Keratinocyte (primary cell): Measurements from ENCODE around the gene CALML3. TPM values are rescaled to one million over a fixed set of nuclear protein-coding genes. Genes with fewer than 3 reads are reported as not detected.

Experiments
- DNase-seq: peaks from one replicate; pipeline ENCODE4 v3.0.0-alpha.2; 2011; ENCODE audit warnings: low read depth, missing footprints, low spot score
- FAIRE-seq: peaks from 2 replicates; lab custom pipeline; 2011; peaks lifted over from hg19 to GRCh38; lab: Jason Lieb, UNC
- H2AFZ ChIP-seq: 2 replicates; pipeline ENCODE4 v1.6.0; 2012; ENCODE audit warnings: low read length, control low read depth, inconsistent platforms; ENCODE audit not compliant: control insufficient read depth
- H3K27ac ChIP-seq: 2 replicates; pipeline ENCODE4 v1.5.1; 2011; ENCODE audit warnings: low read length; ENCODE audit not compliant: control insufficient read depth, insufficient read depth
- H3K27me3 ChIP-seq: 3 replicates; pipeline ENCODE4 v1.6.0; 2011; ENCODE audit warnings: low read length; ENCODE audit not compliant: control insufficient read depth, insufficient read depth; ENCODE audit errors: extremely low read depth
- H3K36me3 ChIP-seq, 2 experiments: 2 replicates in 1 of 2; 3 replicates in 1 of 2; pipeline ENCODE4 v1.5.1; 2011; ENCODE audit warnings: low read length in 2 of 2, mild to moderate bottlenecking in 1 of 2; ENCODE audit not compliant: control insufficient read depth in 2 of 2, insufficient read depth in 2 of 2; ENCODE audit errors: extremely low read depth in 1 of 2
- H3K4me1 ChIP-seq: 3 replicates; pipeline ENCODE4 v1.5.1; 2011; ENCODE audit warnings: low read length; ENCODE audit not compliant: control insufficient read depth, insufficient read depth; ENCODE audit errors: extremely low read depth
- H3K4me2 ChIP-seq: 3 replicates; pipeline ENCODE4 v1.6.0; 2011; ENCODE audit warnings: low read depth, low read length; ENCODE audit not compliant: control insufficient read depth, insufficient read depth; ENCODE audit errors: extremely low read depth
- H3K4me3 ChIP-seq, 3 experiments: fragments of 200-600 bp in 1 of 3; sonication (generic) in 1 of 3; 2 replicates in 2 of 3; 3 replicates in 1 of 3; pipeline ENCODE4 v1.5.1; 2011 to 2016; ENCODE audit warnings: low read length in 3 of 3, mild to moderate bottlenecking in 3 of 3, control low read depth in 2 of 3, inconsistent platforms in 1 of 3, low read depth in 1 of 3, mixed read lengths in 1 of 3, mixed run types in 1 of 3, moderate library complexity in 1 of 3; ENCODE audit not compliant: control insufficient read depth in 2 of 3, insufficient read depth in 2 of 3; ENCODE audit errors: extremely low read depth in 1 of 3
- H3K79me2 ChIP-seq: 2 replicates; pipeline ENCODE4 v1.6.0; 2012; ENCODE audit warnings: low read length; ENCODE audit not compliant: control insufficient read depth, insufficient read depth
- H3K9ac ChIP-seq: 3 replicates; pipeline ENCODE4 v1.6.0; 2011; ENCODE audit warnings: low read length; ENCODE audit not compliant: control insufficient read depth, insufficient read depth; ENCODE audit errors: extremely low read depth
- H3K9me1 ChIP-seq: 3 replicates; pipeline ENCODE4 v1.6.0; 2011; ENCODE audit warnings: low read length; ENCODE audit not compliant: control insufficient read depth, insufficient read depth; ENCODE audit errors: extremely low read depth
- H3K9me3 ChIP-seq: 2 replicates; pipeline ENCODE4 v1.5.1; 2012; ENCODE audit warnings: low read depth, low read length; ENCODE audit not compliant: control insufficient read depth
- H4K20me1 ChIP-seq: 3 replicates; pipeline ENCODE4 v1.6.0; 2011; ENCODE audit warnings: low read length; ENCODE audit not compliant: control insufficient read depth, insufficient read depth; ENCODE audit errors: extremely low read depth
- EZH2 ChIP-seq: IDR thresholded peaks from one replicate; pipeline ENCODE4 v1.6.1; 2012; ENCODE audit warnings: inconsistent platforms, mild to moderate bottlenecking, low read length, moderate library complexity
- dilution Hi-C: fragments of 300-500 bp; cut with MboI; formaldehyde crosslinking; loops from one replicate; pipeline ENCODE4 v1.7.0; 2020; ENCODE audit warnings: low sequenced_read_pairs; ENCODE audit not compliant: extremely low pct_ligation_motif_present
- polyA plus RNA-seq, 5 experiments: library from polyadenylated mRNA; depleted of rRNA in 3 of 5; stranded (reverse) in 3 of 5; stranded (forward) in 1 of 5; unstranded in 1 of 5; fragments of >200 nt; gene quantifications; 1 replicate in 1 of 5; 2 replicates in 3 of 5; 3 replicates in 1 of 5; pipeline versions ENCODE4 v1.2.1 to v1.2.3, GENCODE V29; 2011 to 2012; ENCODE audit warnings: missing spikeins in 2 of 5, low read depth in 1 of 5, low replicate concordance in 1 of 5
- TF ChIP-seq, protein P1 (sequence below), 3 experiments: IDR thresholded peaks in 1 of 3; conservative IDR thresholded peaks in 1 of 3; optimal IDR thresholded peaks in 1 of 3; 2 replicates in 2 of 3; 3 replicates in 1 of 3; pipeline versions ENCODE3 to v1.5.1; 2011; ENCODE audit warnings: low read length in 3 of 3, mild to moderate bottlenecking in 3 of 3, moderate library complexity in 2 of 3, control low read depth in 1 of 3, inconsistent platforms in 1 of 3; ENCODE audit not compliant: insufficient read depth in 2 of 3; ENCODE audit errors: extremely low read depth in 1 of 3

The CALML3 gene
- polyA plus RNA-seq, 1 donor (not counting 4 experiments of a cell fraction or from before 2014, with no cell fraction given), result 7.6 TPM

DNA sequence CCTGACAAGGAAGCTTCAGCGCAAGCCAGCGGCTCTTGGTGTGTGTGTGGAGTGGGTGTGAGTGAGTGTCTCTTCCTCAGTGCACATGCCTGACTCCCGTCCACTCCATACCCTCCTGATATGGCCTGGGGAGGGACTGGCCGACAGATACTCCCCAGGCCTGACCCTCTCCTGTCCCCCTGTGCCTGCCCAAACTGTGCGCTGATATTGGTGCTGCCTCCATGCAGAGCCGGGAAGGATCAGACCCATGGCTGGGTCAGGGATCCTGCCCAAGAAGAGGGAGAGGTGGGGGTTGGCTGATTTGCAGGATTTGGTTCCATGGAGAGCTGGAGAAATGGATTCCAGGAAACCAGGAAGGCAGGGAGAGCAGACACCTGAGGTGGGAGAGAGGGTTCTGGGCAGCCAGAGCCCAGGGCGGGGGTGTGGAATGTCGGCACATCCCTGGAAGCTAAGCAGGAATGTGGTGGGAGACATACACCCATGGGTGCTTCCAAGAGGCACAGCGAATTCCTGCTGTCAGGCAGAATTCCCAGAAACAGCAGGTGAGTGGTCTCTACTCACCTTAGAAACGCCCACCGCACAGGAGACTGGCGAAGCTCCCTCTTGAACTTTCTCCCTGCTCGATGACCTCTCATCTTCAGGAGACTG is 31.7 kb upstream of the CALML3 start:
- H3K4me3 ChIP-seq, result no peak overlapping the region
- H3K4me1 ChIP-seq, result peaks cover 13% of the 10 kb centered on the region
- no peaks in the 10 kb centered on the region for H3K36me3 ChIP-seq
- no peaks in the 10 kb centered on the region for H3K79me2 ChIP-seq
- FAIRE-seq (no peak), DNase-seq (no peak)
- dilution Hi-C loops, result no loop called here
- H2AFZ ChIP-seq, result no peak overlapping the region
- H4K20me1 ChIP-seq, result no peaks in the 10 kb centered on the region
- H3K9me1 ChIP-seq, result no peaks in the 10 kb centered on the region
- no peaks in the 10 kb centered on the region for H3K27me3 ChIP-seq
- H3K9ac ChIP-seq, result no peak overlapping the region
- H3K9me3 ChIP-seq, result peaks cover 2% of the 10 kb centered on the region
- no peak for TF ChIP-seq EZH2
- TF ChIP-seq, protein P1, sequence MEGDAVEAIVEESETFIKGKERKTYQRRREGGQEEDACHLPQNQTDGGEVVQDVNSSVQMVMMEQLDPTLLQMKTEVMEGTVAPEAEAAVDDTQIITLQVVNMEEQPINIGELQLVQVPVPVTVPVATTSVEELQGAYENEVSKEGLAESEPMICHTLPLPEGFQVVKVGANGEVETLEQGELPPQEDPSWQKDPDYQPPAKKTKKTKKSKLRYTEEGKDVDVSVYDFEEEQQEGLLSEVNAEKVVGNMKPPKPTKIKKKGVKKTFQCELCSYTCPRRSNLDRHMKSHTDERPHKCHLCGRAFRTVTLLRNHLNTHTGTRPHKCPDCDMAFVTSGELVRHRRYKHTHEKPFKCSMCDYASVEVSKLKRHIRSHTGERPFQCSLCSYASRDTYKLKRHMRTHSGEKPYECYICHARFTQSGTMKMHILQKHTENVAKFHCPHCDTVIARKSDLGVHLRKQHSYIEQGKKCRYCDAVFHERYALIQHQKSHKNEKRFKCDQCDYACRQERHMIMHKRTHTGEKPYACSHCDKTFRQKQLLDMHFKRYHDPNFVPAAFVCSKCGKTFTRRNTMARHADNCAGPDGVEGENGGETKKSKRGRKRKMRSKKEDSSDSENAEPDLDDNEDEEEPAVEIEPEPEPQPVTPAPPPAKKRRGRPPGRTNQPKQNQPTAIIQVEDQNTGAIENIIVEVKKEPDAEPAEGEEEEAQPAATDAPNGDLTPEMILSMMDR (optimal IDR thresholded peaks at IDR 0.05 in 1 of 3, IDR thresholded peaks at IDR 0.05 in 1 of 3, conservative IDR thresholded peaks at IDR 0.05 in 1 of 3; ENCODE audit: extremely low read depth in 1 of 3, insufficient read depth in 2 of 3, low read length in 3 of 3), result no peak
- no peak overlapping the region for H3K27ac ChIP-seq
- H3K4me2 ChIP-seq, result no peak overlapping the region

DNA sequence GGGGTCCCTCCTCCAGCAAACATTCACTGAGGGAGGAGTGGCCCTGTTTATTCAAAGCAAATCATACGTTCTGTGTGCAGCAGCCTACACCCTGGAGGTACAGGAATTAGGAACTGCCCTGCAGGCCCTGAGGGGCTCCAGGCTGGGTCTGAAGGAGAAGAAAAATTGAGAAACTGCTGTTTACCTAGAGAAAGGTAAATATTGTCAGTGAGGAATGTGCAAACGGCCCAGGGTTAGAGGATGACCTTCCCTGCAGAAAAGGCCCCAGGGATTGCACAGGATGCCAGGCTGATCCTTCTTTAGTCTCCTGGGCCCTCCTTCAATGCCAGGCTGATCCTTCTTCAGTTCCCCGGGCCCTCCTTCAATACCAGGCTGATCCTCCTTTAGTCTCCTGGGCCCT is 31.1 kb upstream of the CALML3 start:
- Histone ChIP-seq H3K4me1 (peaks cover 7% of the 10 kb centered on the region), H3K9ac (no peak overlapping the region), H3K79me2 (no peaks in the 10 kb centered on the region), H3K9me3 (peaks cover 2% of the 10 kb centered on the region), H3K27ac (no peak overlapping the region), H4K20me1 (no peaks in the 10 kb centered on the region), H3K36me3 (no peaks in the 10 kb centered on the region), H3K9me1 (no peaks in the 10 kb centered on the region), H3K27me3 (no peaks in the 10 kb centered on the region), H3K4me3 (no peak overlapping the region), H2AFZ (no peak overlapping the region), H3K4me2 (no peak overlapping the region)
- FAIRE-seq (no peak), DNase-seq (no peak)
- TF ChIP-seq EZH2, result no peak
- TF ChIP-seq, protein P1 (optimal IDR thresholded peaks at IDR 0.05 in 1 of 3, IDR thresholded peaks at IDR 0.05 in 1 of 3, conservative IDR thresholded peaks at IDR 0.05 in 1 of 3; ENCODE audit: extremely low read depth in 1 of 3, insufficient read depth in 2 of 3, low read length in 3 of 3), result no peak
- dilution Hi-C loops, result no loop called here
